Spleen (tissue), 11 donors: ENCODE data around the gene SERPINA1. TPM values are rescaled to one million over a fixed set of nuclear protein-coding genes. Genes with fewer than 3 reads are reported as not detected.
A peak's percentile ranks its signal among the peaks of the same experiment; 100 is the strongest.
"Not testable (repeated sequence)": the region's sequence is repeated elsewhere in the genome, so short reads cannot be mapped to it uniquely, and the experiment has no call there.

Experiments
- DNase-seq: peaks from one replicate; pipeline ENCODE4 v3.0.0-alpha.2; 2020
- H3K27ac ChIP-seq, 8 donors: fragments of 200-600 bp; sonication (generic) in 7 of 8; 1 replicate in 4 of 8; 2 replicates in 4 of 8; pipeline versions ENCODE4 v1.5.0 to v1.8.0; 2016 to 2021; ENCODE audit warnings: inconsistent platforms in 4 of 8, mild to moderate bottlenecking in 4 of 8, moderate library complexity in 1 of 8
- H3K27me3 ChIP-seq, 7 donors: fragments of 200-600 bp; sonication (generic) in 6 of 7; replicated peaks in 1 of 7; 1 replicate in 4 of 7; 2 replicates in 3 of 7; pipeline versions ENCODE4 v1.5.0 to v1.8.0; 2016 to 2021; ENCODE audit warnings: inconsistent platforms in 3 of 7, mild to moderate bottlenecking in 1 of 7
- H3K36me3 ChIP-seq, 6 donors: fragments of 200-600 bp; sonication (generic) in 5 of 6; 1 replicate in 4 of 6; 2 replicates in 2 of 6; pipeline versions ENCODE4 v1.5.0 to v1.8.0; 2016 to 2021; ENCODE audit warnings: inconsistent platforms in 2 of 6
- H3K4me1 ChIP-seq, 6 donors: fragments of 200-600 bp; sonication (generic) in 5 of 6; 1 replicate in 3 of 6; 2 replicates in 3 of 6; pipeline versions ENCODE4 v1.5.0 to v1.8.0; 2016 to 2021; ENCODE audit warnings: inconsistent platforms in 3 of 6
- H3K4me3 ChIP-seq, 8 donors: fragments of 200-600 bp; sonication (generic) in 7 of 8; 1 replicate in 4 of 8; 2 replicates in 4 of 8; pipeline versions ENCODE4 v1.5.0 to v1.8.0; 2016 to 2021; ENCODE audit warnings: inconsistent platforms in 4 of 8, mild to moderate bottlenecking in 4 of 8, moderate library complexity in 2 of 8
- H3K9me3 ChIP-seq, 8 donors: fragments of 200-600 bp; sonication (generic) in 7 of 8; 1 replicate in 4 of 8; 2 replicates in 4 of 8; pipeline versions ENCODE4 v1.5.0 to v1.8.0; 2016 to 2021; ENCODE audit warnings: inconsistent platforms in 4 of 8
- CTCF ChIP-seq, 11 experiments: fragments of 200-600 bp in 7 of 11; fragments of 450-650 bp in 4 of 11; sonication (generic) in 4 of 11; IDR thresholded peaks in 8 of 11; conservative IDR thresholded peaks in 3 of 11; 1 replicate in 7 of 11; 2 replicates in 4 of 11; pipeline versions ENCODE4 v1.4.0 to v1.8.0; 2016 to 2021; ENCODE audit warnings: antibody characterized with exemption in 11 of 11, inconsistent platforms in 4 of 11, mild to moderate bottlenecking in 1 of 11
- POLR2A ChIP-seq, 3 donors: fragments of 450-650 bp; IDR thresholded peaks; one replicate each; pipeline ENCODE4 v1.5.1; 2017; ENCODE audit warnings: antibody characterized with exemption in 3 of 3, mild to moderate bottlenecking in 1 of 3
- POLR2AphosphoS5 ChIP-seq, 3 donors: sonication (generic); formaldehyde crosslinking; IDR thresholded peaks; one replicate each; pipeline ENCODE4 v1.5.1; 2017; ENCODE audit warnings: antibody characterized with exemption in 3 of 3
- WGBS, 5 donors: extraction: QIAGEN DNeasy Blood & Tissue Kit in 3 of 5; methylation state at CpG; one replicate each; pipeline versions ENCODE4 v1.1.5 to v1.1.7; 2013 to 2018; 5-methylcytosine and 5-hydroxymethylcytosine counted together
- intact Hi-C: fragments of 100-400 bp; cut with DNase I; formaldehyde crosslinking; loops from one replicate; pipeline ENCODE4 v1.15.0; 2023; ENCODE audit warnings: low total_unique reads
- polyA plus RNA-seq, 3 donors: library from polyadenylated mRNA; stranded (reverse); fragments of 200-250 nt; gene quantifications; one replicate each; pipeline ENCODE4 v1.2.1, GENCODE V29; 2013
- total RNA-seq, 7 donors: library from RNA; depleted of rRNA in 3 of 7; stranded (reverse); fragments of >200 nt in 3 of 7; fragmentation: NEBNext Ultra II Directional in 4 of 7; extraction: Animal tissue kit (Norgen Biotek cat#: 25700) in 4 of 7; gene quantifications; one replicate each; pipeline versions ENCODE4 v1.1.0 to v1.2.1, GENCODE V29; 2016 to 2021
- donor health status: healthy with polysubstance abuse.
- donor health status: DM: no; HTN: no; CAD: no; lungs with moderate emphysema.
- donor health status: DM: no; HTN: no; CAD: no.
- donor health status: Bipolar disorder and iron deficiency.
- donor health status: healthy.
- donor health status: DM: no; HTN: no; CAD: no.
- donor health status: DM: yes; HTN: yes; CAD: no.

The SERPINA1 gene
- total and polyA plus RNA-seq, 10 donors = 28.4 to 701 (median 203) TPM

GRCh38 chr14:94356379-94357056, 31.9 kb downstream of the SERPINA1 start:
- H3K9me3 ChIP-seq = peaks cover 0 to 8% (median 0%) of the 10 kb centered on the region in 8 donors
- H3K27me3 ChIP-seq = peaks cover 0 to 22% (median 0%) of the 10 kb centered on the region in 7 donors
- no peak overlapping the region for H3K4me3 ChIP-seq
- intact Hi-C loops = no loop called here
- no peak for DNase-seq
- no peaks in the 10 kb centered on the region for H3K36me3 ChIP-seq
- 73 to 93% (median 83%) methylated on average over 5 of the region's 5 CpGs for WGBS, 5 donors
- H3K27ac ChIP-seq = no peak overlapping the region
- no peaks in the 10 kb centered on the region for H3K4me1 ChIP-seq
- no peak for TF ChIP-seq POLR2AphosphoS5 (IDR thresholded peaks at IDR 0.05)
- TF ChIP-seq CTCF (IDR thresholded peaks at IDR 0.05 in 8 of 11, conservative IDR thresholded peaks at IDR 0.05 in 3 of 11) = no peak
- TF ChIP-seq POLR2A (IDR thresholded peaks at IDR 0.05) = no peak

- 20 to 27% (median 26%) methylated on average over 12 to 15 of the region's 15 CpGs for WGBS, 5 donors
- Histone ChIP-seq H3K4me3 (no peak overlapping the region), H3K36me3 (no peaks in the 10 kb centered on the region), H3K27ac (no peak overlapping the region), H3K9me3 (peaks cover 0 to 8% (median 0%) of the 10 kb centered on the region in 8 donors), H3K27me3 (peaks cover 0 to 28% (median 0%) of the 10 kb centered on the region in 7 donors), H3K4me1 (no peaks in the 10 kb centered on the region)
- intact Hi-C loops = no loop called here
- no peak for DNase-seq
- TF ChIP-seq CTCF (IDR thresholded peaks at IDR 0.05 in 8 of 11, conservative IDR thresholded peaks at IDR 0.05 in 3 of 11) (peak in 6 of 11 experiments; percentile 7 to 41 (median 26)), POLR2AphosphoS5 (IDR thresholded peaks at IDR 0.05) (no peak)
Measured at GRCh38 chr14:94355191-94355794, 33.1 kb downstream of the SERPINA1 start.

- H3K27me3 ChIP-seq = peaks cover 0 to 28% (median 0%) of the 10 kb centered on the region in 7 donors
- H3K27ac ChIP-seq = no peak overlapping the region
- no peaks in the 10 kb centered on the region for H3K36me3 ChIP-seq
- no peak for DNase-seq
- intact Hi-C loops = no loop called here
- peaks cover 0 to 8% (median 0%) of the 10 kb centered on the region in 8 donors for H3K9me3 ChIP-seq
- TF ChIP-seq CTCF (IDR thresholded peaks at IDR 0.05 in 8 of 11, conservative IDR thresholded peaks at IDR 0.05 in 3 of 11) = no peak
- TF ChIP-seq POLR2AphosphoS5 (IDR thresholded peaks at IDR 0.05) = no peak
- TF ChIP-seq POLR2A (IDR thresholded peaks at IDR 0.05) = no peak
- no peaks in the 10 kb centered on the region for H3K4me1 ChIP-seq
- 87 to 98% (median 89%) methylated on average over 3 of the region's 3 CpGs for WGBS, 5 donors
- no peak overlapping the region for H3K4me3 ChIP-seq
Measured at GRCh38 chr14:94354638-94355185, 33.7 kb downstream of the SERPINA1 start.

GRCh38 chr14:94354190-94354589, 34.2 kb downstream of the SERPINA1 start:
- 89 to 96% (median 93%) methylated on average over 8 of the region's 8 CpGs for whole genome bisulfite sequencing, 5 donors
- H3K36me3 ChIP-seq, H3K9me3 ChIP-seq, H3K27ac ChIP-seq, H3K4me1 ChIP-seq, DNase-seq, H3K4me3 ChIP-seq, intact Hi-C loops: not testable (repeated sequence)
- peaks cover 0 to 33% (median 0%) of the 10 kb centered on the region in 7 donors for H3K27me3 ChIP-seq
